ENCODE measurements around the gene TERT. TPM values are rescaled to one million over a fixed set of nuclear protein-coding genes. Genes with fewer than 3 reads are reported as not detected.

TERT gene
- total and polyA plus RNA-seq, 2 experiments from 2014 or later: 0.08 TPM; not detected in 1

GRCh38 chr5:1214163-1214935, 80.5 kb downstream of the TERT start:
- H3K27ac ChIP-seq: no peak overlapping the region
- H3K36me3 ChIP-seq (replicated peaks; ENCODE audit: insufficient read depth, low read depth): no peaks in the 10 kb centered on the region
- H3K4me2 ChIP-seq: no peak overlapping the region
- no peaks in the 10 kb centered on the region for H3K79me2 ChIP-seq
- no peak overlapping the region for H2AFZ ChIP-seq
- no peaks in the 10 kb centered on the region for H3K4me1 ChIP-seq (ENCODE audit: insufficient read depth)
- no peaks in the 10 kb centered on the region for H3K9me3 ChIP-seq (ENCODE audit: low read depth)
- no peaks in the 10 kb centered on the region for H3K27me3 ChIP-seq
- TF ChIP-seq, protein P1, sequence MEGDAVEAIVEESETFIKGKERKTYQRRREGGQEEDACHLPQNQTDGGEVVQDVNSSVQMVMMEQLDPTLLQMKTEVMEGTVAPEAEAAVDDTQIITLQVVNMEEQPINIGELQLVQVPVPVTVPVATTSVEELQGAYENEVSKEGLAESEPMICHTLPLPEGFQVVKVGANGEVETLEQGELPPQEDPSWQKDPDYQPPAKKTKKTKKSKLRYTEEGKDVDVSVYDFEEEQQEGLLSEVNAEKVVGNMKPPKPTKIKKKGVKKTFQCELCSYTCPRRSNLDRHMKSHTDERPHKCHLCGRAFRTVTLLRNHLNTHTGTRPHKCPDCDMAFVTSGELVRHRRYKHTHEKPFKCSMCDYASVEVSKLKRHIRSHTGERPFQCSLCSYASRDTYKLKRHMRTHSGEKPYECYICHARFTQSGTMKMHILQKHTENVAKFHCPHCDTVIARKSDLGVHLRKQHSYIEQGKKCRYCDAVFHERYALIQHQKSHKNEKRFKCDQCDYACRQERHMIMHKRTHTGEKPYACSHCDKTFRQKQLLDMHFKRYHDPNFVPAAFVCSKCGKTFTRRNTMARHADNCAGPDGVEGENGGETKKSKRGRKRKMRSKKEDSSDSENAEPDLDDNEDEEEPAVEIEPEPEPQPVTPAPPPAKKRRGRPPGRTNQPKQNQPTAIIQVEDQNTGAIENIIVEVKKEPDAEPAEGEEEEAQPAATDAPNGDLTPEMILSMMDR (IDR thresholded peaks at IDR 0.05; ENCODE audit: poor library complexity): no peak
- TF ChIP-seq EZH2phosphoT487 (IDR thresholded peaks at IDR 0.05; ENCODE audit: low read depth, severe bottlenecking, unreplicated experiment): no peak
- TF ChIP-seq EZH2 (IDR thresholded peaks at IDR 0.05; ENCODE audit: borderline replicate concordance): no peak
- no peaks in the 10 kb centered on the region for H3K9me2 ChIP-seq (replicated peaks; ENCODE audit: insufficient read depth)
- H3K4me3 ChIP-seq: no peak overlapping the region
- H4K20me1 ChIP-seq (ENCODE audit: insufficient read depth, poor library complexity, severe bottlenecking): no peaks in the 10 kb centered on the region
- DNase-seq (ENCODE audit: low spot score): no peak
- WGBS (ENCODE audit: low lambda C conversion rate, missing lambda C conversion rate): 86% methylated on average over 15 of the region's 22 CpGs

DNA sequence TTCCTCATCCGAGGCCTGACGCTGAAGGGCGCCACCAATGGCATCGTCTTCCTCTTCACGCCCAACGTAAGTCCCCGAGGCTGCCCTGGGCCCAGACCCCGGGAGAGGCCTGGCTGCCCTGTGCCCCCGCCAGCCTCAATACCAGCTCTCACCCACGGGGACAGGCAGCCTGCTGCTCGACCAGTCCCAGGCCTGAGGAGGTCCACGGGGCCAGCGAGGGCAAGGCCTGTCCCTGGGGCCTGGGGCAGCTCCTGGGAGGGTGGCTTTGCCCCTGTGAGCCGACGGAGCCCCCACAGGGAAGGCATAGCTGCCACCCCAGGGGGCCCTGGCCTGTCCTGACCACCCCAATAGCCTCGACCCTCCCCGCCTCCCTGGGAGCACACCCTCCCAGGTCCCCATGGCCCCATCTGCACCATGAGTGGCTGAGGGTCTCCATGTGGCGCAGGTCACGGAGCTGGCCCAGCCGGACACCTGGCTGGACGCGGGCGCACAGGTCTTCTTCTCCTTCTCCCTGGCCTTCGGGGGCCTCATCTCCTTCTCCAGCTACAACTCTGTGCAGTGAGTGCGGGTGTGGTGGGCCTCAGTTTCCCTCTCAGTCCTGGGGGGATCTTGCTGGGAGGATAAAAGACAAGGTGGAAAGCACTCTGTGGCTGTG, 81.2 kb downstream of the TERT start:
- Histone ChIP-seq H4K20me1 (ENCODE audit: insufficient read depth, poor library complexity, severe bottlenecking) (no peaks in the 10 kb centered on the region), H3K4me1 (ENCODE audit: insufficient read depth) (no peaks in the 10 kb centered on the region), H2AFZ (no peak overlapping the region), H3K27ac (no peak overlapping the region), H3K4me3 (no peak overlapping the region), H3K79me2 (no peaks in the 10 kb centered on the region), H3K4me2 (no peak overlapping the region), H3K36me3 (replicated peaks; ENCODE audit: insufficient read depth, low read depth) (no peaks in the 10 kb centered on the region), H3K9me3 (ENCODE audit: low read depth) (no peaks in the 10 kb centered on the region), H3K9me2 (replicated peaks; ENCODE audit: insufficient read depth) (no peaks in the 10 kb centered on the region), H3K27me3 (no peaks in the 10 kb centered on the region)
- 92% methylated on average over 21 of the region's 25 CpGs for WGBS (ENCODE audit: low lambda C conversion rate, missing lambda C conversion rate)
- TF ChIP-seq EZH2 (IDR thresholded peaks at IDR 0.05; ENCODE audit: borderline replicate concordance): no peak
- TF ChIP-seq, protein P1 (IDR thresholded peaks at IDR 0.05; ENCODE audit: poor library complexity): no peak
- TF ChIP-seq EZH2phosphoT487 (IDR thresholded peaks at IDR 0.05; ENCODE audit: low read depth, severe bottlenecking, unreplicated experiment): no peak
- no peak for DNase-seq (ENCODE audit: low spot score)

GRCh38 chr5:1212881-1213280, 82.0 kb downstream of the TERT start:
- Histone ChIP-seq H2AFZ (no peak overlapping the region), H3K36me3 (replicated peaks; ENCODE audit: insufficient read depth, low read depth) (no peaks in the 10 kb centered on the region), H3K27me3 (no peaks in the 10 kb centered on the region), H3K9me2 (replicated peaks; ENCODE audit: insufficient read depth) (no peaks in the 10 kb centered on the region), H4K20me1 (ENCODE audit: insufficient read depth, poor library complexity, severe bottlenecking) (no peaks in the 10 kb centered on the region), H3K4me1 (ENCODE audit: insufficient read depth) (no peaks in the 10 kb centered on the region), H3K79me2 (no peaks in the 10 kb centered on the region), H3K4me2 (no peak overlapping the region), H3K9me3 (ENCODE audit: low read depth) (no peaks in the 10 kb centered on the region), H3K27ac (no peak overlapping the region), H3K4me3 (no peak overlapping the region)
- WGBS (ENCODE audit: low lambda C conversion rate, missing lambda C conversion rate): 86% methylated on average over 6 of the region's 18 CpGs
- no peak for DNase-seq (ENCODE audit: low spot score)
- TF ChIP-seq EZH2 (IDR thresholded peaks at IDR 0.05; ENCODE audit: borderline replicate concordance) (no peak), EZH2phosphoT487 (IDR thresholded peaks at IDR 0.05; ENCODE audit: low read depth, severe bottlenecking, unreplicated experiment) (no peak)
- TF ChIP-seq, protein P1 (IDR thresholded peaks at IDR 0.05; ENCODE audit: poor library complexity): no peak

All from hepatocyte (in vitro differentiated cells).